ENCODE measurements around the gene RAB44. TPM values are rescaled to one million over a fixed set of nuclear protein-coding genes. Genes with fewer than 3 reads are reported as not detected.
"Not testable (repeated sequence)": the region's sequence is repeated elsewhere in the genome, so short reads cannot be mapped to it uniquely, and the experiment has no call there.

Gene RAB44
- total and polyA plus RNA-seq, 8 donors: 0.15 to 2.5 (median 0.23) TPM; not detected in 3

GRCh38 chr6:36650848-36651478 lies 46.7 kb upstream of the RAB44 start:
- no peaks in the 10 kb centered on the region for H3K36me3 ChIP-seq
- intact Hi-C loops (cut with DNase I; ENCODE audit: low total_unique reads): no loop called here
- no peaks in the 10 kb centered on the region for H3K9me3 ChIP-seq
- H3K4me1 ChIP-seq: peaks cover 0 to 8% (median 0%) of the 10 kb centered on the region in 4 donors
- 14 to 26% (median 16%) methylated on average over 2 of the region's 2 CpGs for WGBS, 5 donors
- no peak overlapping the region for H3K4me3 ChIP-seq
- DNase-seq: peak in 1 of 2 donors; percentile 62
- no peak for TF ChIP-seq POLR2A (IDR thresholded peaks at IDR 0.05)
- TF ChIP-seq POLR2AphosphoS5 (IDR thresholded peaks at IDR 0.05): no peak
- TF ChIP-seq EP300 (IDR thresholded peaks at IDR 0.05): no peak
- H3K27me3 ChIP-seq: no peaks in the 10 kb centered on the region
- H3K27ac ChIP-seq: no peak overlapping the region

DNA sequence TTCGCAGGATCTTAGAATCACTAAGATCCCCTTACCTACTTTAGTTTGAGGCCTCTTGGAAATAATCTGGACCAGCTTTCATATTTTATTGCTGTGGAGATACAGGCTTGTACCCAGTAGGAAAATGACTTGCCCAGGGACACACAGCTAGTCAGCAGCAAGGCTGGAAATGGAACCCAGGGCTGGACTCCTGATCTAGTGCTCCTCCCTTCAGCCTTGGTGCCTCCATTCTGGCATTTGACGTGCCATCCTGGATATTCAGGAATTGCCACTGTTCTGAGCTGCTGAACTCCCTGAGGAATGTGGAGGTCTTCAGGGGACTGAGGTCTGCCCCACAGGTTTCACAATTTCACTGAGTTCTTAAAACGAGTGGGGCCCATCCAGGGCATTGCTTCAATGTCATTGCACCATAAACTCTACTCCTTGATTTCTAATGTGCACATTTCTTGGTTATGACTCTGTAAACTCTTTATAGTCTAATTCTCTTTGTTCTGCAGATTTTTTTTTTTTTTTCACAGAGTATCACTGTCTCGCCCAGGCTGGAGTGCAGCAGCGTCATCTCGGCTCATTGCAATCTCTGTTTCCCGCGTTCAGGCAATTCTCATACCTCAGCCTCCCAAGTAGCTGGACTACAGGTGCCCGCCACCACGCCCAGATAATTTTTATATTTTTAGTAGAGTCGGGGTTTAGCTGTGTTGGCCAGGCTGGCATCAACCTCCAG lies 45.8 kb upstream of the RAB44 start:
- TF ChIP-seq, protein P1, sequence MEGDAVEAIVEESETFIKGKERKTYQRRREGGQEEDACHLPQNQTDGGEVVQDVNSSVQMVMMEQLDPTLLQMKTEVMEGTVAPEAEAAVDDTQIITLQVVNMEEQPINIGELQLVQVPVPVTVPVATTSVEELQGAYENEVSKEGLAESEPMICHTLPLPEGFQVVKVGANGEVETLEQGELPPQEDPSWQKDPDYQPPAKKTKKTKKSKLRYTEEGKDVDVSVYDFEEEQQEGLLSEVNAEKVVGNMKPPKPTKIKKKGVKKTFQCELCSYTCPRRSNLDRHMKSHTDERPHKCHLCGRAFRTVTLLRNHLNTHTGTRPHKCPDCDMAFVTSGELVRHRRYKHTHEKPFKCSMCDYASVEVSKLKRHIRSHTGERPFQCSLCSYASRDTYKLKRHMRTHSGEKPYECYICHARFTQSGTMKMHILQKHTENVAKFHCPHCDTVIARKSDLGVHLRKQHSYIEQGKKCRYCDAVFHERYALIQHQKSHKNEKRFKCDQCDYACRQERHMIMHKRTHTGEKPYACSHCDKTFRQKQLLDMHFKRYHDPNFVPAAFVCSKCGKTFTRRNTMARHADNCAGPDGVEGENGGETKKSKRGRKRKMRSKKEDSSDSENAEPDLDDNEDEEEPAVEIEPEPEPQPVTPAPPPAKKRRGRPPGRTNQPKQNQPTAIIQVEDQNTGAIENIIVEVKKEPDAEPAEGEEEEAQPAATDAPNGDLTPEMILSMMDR (IDR thresholded peaks at IDR 0.05): no peak
- 88 to 95% (median 94%) methylated on average over 11 of the region's 11 CpGs for WGBS, 5 donors
- no peak overlapping the region for H3K27ac ChIP-seq

GRCh38 chr6:36654469-36654868 lies 43.2 kb upstream of the RAB44 start:
- WGBS, 5 donors: 77 to 90% (median 86%) methylated on average over 2 to 5 of the region's 5 CpGs
- intact Hi-C loops (cut with DNase I; ENCODE audit: low total_unique reads); H3K36me3 ChIP-seq; H3K9me3 ChIP-seq; H3K27me3 ChIP-seq; DNase-seq; H3K27ac ChIP-seq; H3K4me3 ChIP-seq; H3K4me1 ChIP-seq: not testable (repeated sequence)

More for the DNA sequence above, 45.8 kb upstream of the RAB44 start:
- H3K27me3 ChIP-seq: no peaks in the 10 kb centered on the region
- no peaks in the 10 kb centered on the region for H3K36me3 ChIP-seq
- no peak overlapping the region for H3K4me3 ChIP-seq
- peaks cover 0 to 8% (median 0%) of the 10 kb centered on the region in 4 donors for H3K4me1 ChIP-seq
- no peaks in the 10 kb centered on the region for H3K9me3 ChIP-seq
- no peak for DNase-seq
- intact Hi-C loops (cut with DNase I; ENCODE audit: low total_unique reads): no loop called here

DNA sequence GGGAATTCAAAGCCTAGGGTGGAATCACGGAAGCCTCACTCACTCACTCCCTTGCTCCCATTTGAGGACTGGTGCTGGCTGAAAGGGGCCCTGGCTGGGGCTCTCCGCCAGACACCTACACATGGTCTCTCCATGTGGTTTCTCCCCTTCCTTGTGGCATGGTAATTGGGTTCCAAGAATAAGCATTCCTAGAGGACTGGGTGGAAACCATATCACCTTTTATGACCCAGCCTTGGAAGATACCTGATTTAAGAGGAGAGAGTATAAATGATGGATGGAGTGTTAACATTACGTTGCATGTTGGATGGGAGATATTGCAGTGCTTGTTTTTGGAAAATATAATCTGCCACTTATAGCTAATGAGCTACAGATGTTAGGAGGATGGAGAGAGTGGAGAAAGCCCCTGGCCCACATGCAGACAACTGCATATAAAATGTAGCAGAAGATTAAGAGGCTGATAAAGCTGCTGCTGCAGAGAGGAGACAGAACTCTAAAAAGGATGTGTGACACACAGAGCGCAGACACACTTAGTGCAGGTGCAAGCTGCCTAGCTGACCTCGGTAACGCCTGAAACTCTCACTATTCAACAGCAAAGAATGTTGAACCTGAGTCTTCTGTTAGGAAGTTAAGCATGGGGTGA lies 42.4 kb upstream of the RAB44 start:
- Histone ChIP-seq H3K4me3 (no peak overlapping the region), H3K9me3 (no peaks in the 10 kb centered on the region), H3K4me1 (peaks cover 0 to 9% (median 2%) of the 10 kb centered on the region in 4 donors), H3K27me3 (peaks cover 0 to 2% (median 0%) of the 10 kb centered on the region in 3 donors), H3K36me3 (no peaks in the 10 kb centered on the region), H3K27ac (no peak overlapping the region)
- intact Hi-C loops (cut with DNase I; ENCODE audit: low total_unique reads): no loop called here
- TF ChIP-seq POLR2A (IDR thresholded peaks at IDR 0.05): no peak
- TF ChIP-seq EP300 (IDR thresholded peaks at IDR 0.05): no peak
- no peak for TF ChIP-seq POLR2AphosphoS5 (IDR thresholded peaks at IDR 0.05)
- TF ChIP-seq, protein P1 (IDR thresholded peaks at IDR 0.05): no peak
- WGBS, 5 donors: 75 to 87% (median 82%) methylated on average over 6 of the region's 6 CpGs
- DNase-seq: no peak

DNA sequence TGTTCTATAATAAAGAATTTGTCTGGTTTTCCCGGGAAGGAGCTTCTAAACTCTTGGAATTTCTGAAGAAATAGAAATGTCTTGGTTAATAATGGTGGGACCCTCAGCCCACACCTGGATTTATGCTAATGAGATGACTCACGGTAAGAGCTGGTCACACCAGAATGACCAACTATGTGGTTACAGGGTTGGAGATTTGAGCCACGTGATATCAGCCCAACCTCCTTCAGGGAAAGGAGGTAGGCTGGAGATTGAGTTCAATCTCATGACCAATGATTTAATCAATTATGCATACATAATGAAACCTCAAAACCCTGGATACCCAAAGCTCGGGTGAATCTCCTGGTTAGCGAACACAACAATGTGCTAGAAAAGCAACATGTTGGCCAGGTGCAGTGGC lies 41.2 kb upstream of the RAB44 start:
- intact Hi-C loops (cut with DNase I; ENCODE audit: low total_unique reads): no loop called here
- Histone ChIP-seq H3K27ac (no peak overlapping the region), H3K4me3 (no peak overlapping the region), H3K4me1 (peaks cover 9 to 14% (median 12%) of the 10 kb centered on the region in 4 donors), H3K36me3 (no peaks in the 10 kb centered on the region), H3K27me3 (peaks cover 0 to 12% (median 0%) of the 10 kb centered on the region in 3 donors), H3K9me3 (no peaks in the 10 kb centered on the region)
- WGBS, 5 donors: 61 to 80% (median 70%) methylated on average over 5 of the region's 5 CpGs
- TF ChIP-seq, protein P1 (IDR thresholded peaks at IDR 0.05): no peak
- TF ChIP-seq POLR2A (IDR thresholded peaks at IDR 0.05): no peak
- no peak for TF ChIP-seq POLR2AphosphoS5 (IDR thresholded peaks at IDR 0.05)
- TF ChIP-seq EP300 (IDR thresholded peaks at IDR 0.05): no peak
- no peak for DNase-seq

Data from stomach (tissue), 9 donors.